Effector memory CD4-positive, alpha-beta T cell (primary cell): ENCODE measurements around the gene SCARF2.
"Not testable (repeated sequence)": the region's sequence is repeated elsewhere in the genome, so short reads cannot be mapped to it uniquely, and the experiment has no call there.

Experiments used
- DNase-seq, 3 donors: peaks; one replicate each; pipeline ENCODE4 v3.0.0-alpha.2; 2020
- H3K27ac ChIP-seq: 2 replicates; pipeline ENCODE4 v1.7.0; 2013; ENCODE audit warnings: mild to moderate bottlenecking, low read length, moderate library complexity; ENCODE audit not compliant: insufficient read depth, poor library complexity, severe bottlenecking
- H3K27me3 ChIP-seq: replicated peaks from 2 replicates; pipeline ENCODE4 v1.7.0; 2013; ENCODE audit warnings: mild to moderate bottlenecking, low read length; ENCODE audit not compliant: insufficient read depth, control insufficient read depth, poor library complexity, severe bottlenecking
- H3K36me3 ChIP-seq: 2 replicates; pipeline ENCODE4 v1.7.0; 2013; ENCODE audit warnings: mild to moderate bottlenecking, low read length, moderate library complexity; ENCODE audit not compliant: control insufficient read depth, insufficient read depth
- H3K4me1 ChIP-seq: 2 replicates; pipeline ENCODE4 v1.7.0; 2013; ENCODE audit warnings: low read length, mild to moderate bottlenecking; ENCODE audit not compliant: control insufficient read depth, insufficient read depth, poor library complexity, severe bottlenecking
- H3K4me3 ChIP-seq: 2 replicates; pipeline ENCODE4 v1.7.0; 2013; ENCODE audit warnings: low read length, low read depth, mild to moderate bottlenecking; ENCODE audit not compliant: insufficient read depth, poor library complexity, severe bottlenecking
- H3K9me3 ChIP-seq: 2 replicates; pipeline ENCODE4 v1.7.0; 2013; ENCODE audit warnings: mild to moderate bottlenecking, low read length, moderate library complexity; ENCODE audit not compliant: control insufficient read depth

Gene SCARF2

DNA sequence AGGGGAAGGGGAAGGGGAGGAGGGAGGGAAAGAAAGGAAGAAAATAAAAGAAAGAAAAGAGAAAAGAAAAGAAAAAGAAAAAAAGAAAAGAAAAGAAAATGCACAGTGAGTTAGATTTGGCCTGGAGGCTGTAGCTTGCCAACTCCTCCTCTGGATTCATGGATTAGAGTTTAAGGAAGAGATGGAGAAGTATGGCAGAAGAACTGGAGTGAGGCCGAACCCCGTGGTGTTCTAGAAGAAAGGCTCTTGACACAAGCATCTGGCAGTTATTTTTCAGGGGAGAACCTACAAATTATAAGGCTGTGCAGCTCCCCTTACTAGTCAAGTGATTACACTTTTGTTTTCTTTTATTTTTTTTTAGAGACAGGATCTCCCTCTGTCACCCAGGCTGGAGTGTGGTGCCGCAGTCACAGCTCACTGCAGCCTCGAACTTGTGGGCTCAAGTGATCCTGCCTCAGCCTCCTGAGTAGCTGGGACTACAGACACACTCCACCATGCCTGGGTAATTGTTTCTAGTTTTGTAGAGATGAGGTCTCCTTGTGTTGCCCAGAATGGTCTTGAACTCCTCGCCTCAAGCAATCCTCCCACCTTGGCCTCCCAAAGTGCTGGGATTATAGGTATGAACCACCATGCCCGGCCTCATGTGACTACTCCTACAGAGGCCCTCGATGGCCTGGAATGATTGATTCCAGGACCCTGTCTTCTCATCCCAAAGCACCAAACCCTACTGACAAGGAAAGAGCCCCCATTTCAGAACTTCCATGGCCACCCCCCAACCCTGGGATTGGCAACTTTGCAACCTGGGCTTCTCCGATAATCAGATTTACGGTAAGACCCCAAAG lies 24.2 kb downstream of the SCARF2 start:
- H3K36me3 ChIP-seq, result no peaks in the 10 kb centered on the region

DNA sequence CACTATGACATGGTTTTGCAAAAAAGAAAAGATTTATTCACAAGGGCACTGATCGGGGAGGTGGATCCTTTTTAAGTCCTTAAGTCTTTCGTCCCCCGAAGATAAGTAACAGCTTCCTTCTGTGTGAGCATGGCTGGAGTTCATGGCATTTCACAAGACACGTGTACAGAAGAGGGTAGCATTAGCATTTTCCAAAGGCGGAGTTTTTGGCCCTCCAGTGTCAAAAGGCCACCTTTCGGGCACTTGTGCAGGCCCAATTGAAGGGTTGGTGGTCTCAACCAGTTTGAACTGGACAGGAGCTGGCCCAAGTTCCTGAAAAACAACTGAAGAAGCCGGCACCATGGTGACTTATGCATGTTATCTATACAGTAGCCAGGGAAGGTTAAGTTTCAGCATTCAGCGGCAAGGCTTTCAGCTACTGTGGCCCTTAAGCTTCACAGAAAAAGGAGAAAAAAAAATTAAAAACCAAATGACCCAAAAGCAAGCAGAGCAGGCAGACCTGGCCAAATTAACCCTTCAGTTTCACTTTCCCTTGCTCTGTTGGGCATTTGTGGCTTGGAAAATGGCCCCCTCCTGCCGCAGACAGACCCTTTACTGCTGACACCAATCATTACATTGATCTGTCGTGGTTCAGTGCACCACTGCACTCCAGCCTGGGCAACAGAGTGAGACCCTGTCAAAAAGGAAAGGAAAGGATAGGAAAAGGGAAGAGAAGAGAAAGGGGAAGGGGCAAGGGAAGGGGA lies 25.0 kb downstream of the SCARF2 start:
- Histone ChIP-seq H3K4me3 (no peak overlapping the region), H3K27me3 (no peaks in the 10 kb centered on the region), H3K36me3 (no peaks in the 10 kb centered on the region), H3K9me3 (no peaks in the 10 kb centered on the region), H3K27ac (no peak overlapping the region), H3K4me1 (no peaks in the 10 kb centered on the region)
- no peak for DNase-seq

More for the DNA sequence above, 24.2 kb downstream of the SCARF2 start:
- Histone ChIP-seq H3K27me3 (no peaks in the 10 kb centered on the region), H3K4me1 (peaks cover 3% of the 10 kb centered on the region), H3K27ac (no peak overlapping the region), H3K9me3 (no peaks in the 10 kb centered on the region), H3K4me3 (no peak overlapping the region)
- no peak for DNase-seq

DNA sequence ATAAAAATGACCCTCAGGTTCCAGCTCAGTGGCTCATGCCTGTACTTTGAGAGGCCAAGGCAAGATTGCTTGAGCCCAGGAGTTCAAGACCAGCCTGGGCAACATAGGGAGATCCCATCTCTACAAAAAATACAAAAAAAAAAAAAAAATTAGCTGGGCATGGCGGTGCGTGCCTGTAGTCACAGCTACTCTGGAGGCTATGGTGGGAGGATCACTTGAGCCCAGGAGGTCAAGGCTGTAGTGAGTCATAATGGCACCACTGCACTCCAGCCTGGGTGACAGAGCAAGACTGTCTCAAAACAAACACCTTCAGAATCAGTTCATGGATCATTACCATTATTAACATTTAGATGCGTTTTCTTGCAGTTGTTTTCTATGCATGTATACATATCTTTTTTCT lies 28.2 kb downstream of the SCARF2 start:
- H3K4me1 ChIP-seq, H3K4me3 ChIP-seq, H3K9me3 ChIP-seq, DNase-seq, H3K27me3 ChIP-seq, H3K27ac ChIP-seq: not testable (repeated sequence)
- peaks cover 21% of the 10 kb centered on the region for H3K36me3 ChIP-seq

DNA sequence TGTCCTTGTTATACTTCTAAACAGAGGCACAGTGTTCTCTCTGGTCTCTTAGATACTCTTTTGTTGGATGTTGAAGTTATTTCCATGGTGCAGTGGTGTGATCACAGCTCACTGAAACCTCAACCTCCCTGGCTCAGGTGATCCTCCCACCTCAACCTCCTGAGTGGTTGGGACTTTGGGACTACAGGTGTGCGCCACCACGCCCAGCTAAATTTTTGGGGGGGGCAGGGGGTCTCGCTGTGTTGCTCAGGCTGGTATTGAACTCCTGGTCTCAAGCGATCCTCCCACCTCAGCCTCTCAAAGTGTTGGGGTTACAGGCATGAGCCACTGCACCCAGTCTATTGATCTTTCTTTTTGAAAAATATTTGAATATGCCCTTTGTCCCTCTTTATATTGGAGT lies 28.7 kb downstream of the SCARF2 start:
- Histone ChIP-seq H3K4me3 (no peak overlapping the region), H3K36me3 (peaks cover 21% of the 10 kb centered on the region), H3K4me1 (no peaks in the 10 kb centered on the region), H3K9me3 (no peaks in the 10 kb centered on the region), H3K27me3 (no peaks in the 10 kb centered on the region), H3K27ac (no peak overlapping the region)
- no peak for DNase-seq

DNA sequence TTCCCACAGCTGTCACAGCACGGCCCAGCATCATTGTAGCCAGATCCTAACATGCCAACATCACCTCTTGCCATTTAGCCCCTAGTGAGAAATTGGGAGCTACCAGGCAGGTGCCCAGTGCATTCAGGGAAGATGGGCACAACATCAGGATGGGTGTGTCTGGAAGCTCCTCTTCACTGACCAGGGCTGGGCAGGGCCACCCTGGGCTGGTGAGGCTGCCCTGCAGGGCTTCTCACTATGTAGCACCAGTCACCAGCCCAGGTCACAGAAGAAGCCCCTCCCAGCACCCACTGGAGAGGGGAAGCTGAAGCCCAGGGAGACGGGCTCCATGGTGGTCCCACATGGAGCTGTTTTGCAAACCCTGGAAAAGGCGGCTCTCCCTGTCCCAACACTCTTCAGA lies 29.8 kb downstream of the SCARF2 start:
- no peaks in the 10 kb centered on the region for H3K4me1 ChIP-seq
- H3K4me3 ChIP-seq, result no peak overlapping the region
- DNase-seq, result no peak
- H3K9me3 ChIP-seq, result no peaks in the 10 kb centered on the region
- no peak overlapping the region for H3K27ac ChIP-seq
- peaks cover 21% of the 10 kb centered on the region for H3K36me3 ChIP-seq
- no peaks in the 10 kb centered on the region for H3K27me3 ChIP-seq

DNA sequence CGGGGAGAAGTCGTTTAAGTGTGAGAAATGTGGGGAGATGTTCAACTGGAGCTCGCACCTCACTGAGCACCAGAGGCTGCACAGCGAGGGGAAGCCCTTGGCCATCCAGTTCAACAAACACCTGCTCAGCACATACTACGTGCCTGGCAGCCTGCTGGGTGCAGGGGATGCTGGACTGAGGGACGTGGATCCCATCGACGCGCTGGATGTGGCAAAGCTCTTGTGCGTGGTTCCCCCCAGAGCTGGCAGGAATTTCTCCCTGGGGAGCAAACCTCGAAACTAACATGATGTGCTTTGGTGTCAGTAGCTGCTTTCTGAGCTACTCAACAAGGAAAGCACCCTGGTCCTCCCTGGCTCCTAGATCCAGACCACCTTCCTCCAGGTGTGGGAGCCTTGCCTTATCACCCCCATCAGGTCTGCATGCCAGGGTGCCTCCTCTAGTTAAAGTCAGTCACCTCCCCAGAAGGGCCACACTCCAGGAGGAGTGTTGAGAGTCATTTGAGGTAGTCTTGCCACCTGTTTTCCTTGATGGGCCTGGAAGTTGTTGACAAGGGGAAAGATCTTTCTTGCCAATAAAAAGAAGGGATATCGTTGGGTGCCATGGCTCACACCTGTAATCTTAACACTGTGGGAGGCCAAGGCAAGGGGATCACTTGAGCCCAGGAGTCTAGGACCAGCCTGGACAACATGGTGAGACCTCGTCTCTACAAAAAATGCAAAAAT lies 30.8 kb downstream of the SCARF2 start:
- Histone ChIP-seq H3K27me3 (no peaks in the 10 kb centered on the region), H3K4me1 (no peaks in the 10 kb centered on the region), H3K9me3 (no peaks in the 10 kb centered on the region), H3K36me3 (peaks cover 21% of the 10 kb centered on the region), H3K4me3 (no peak overlapping the region), H3K27ac (no peak overlapping the region)
- DNase-seq, result no peak

DNA sequence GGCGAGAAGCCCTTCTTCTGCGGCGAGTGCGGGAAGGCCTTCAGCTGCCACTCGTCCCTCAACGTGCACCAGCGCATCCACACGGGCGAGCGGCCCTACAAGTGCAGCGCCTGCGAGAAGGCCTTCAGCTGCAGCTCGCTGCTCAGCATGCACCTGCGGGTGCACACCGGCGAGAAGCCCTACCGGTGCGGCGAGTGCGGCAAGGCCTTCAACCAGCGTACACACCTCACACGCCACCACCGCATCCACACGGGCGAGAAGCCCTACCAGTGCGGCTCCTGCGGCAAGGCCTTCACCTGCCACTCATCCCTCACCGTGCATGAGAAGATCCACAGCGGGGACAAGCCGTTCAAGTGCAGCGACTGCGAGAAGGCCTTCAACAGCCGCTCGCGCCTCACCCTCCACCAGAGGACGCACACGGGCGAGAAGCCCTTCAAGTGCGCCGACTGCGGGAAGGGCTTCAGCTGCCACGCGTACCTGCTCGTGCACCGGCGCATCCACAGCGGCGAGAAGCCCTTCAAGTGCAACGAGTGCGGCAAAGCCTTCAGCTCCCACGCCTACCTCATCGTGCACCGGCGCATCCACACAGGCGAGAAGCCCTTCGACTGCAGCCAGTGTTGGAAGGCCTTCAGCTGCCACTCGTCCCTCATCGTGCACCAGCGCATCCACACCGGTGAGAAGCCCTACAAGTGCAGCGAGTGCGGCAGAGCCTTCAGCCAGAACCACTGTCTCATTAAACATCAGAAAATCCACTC lies 31.5 kb downstream of the SCARF2 start:
- Histone ChIP-seq H3K36me3 (peaks cover 23% of the 10 kb centered on the region), H3K4me3 (no peak overlapping the region), H3K27me3 (no peaks in the 10 kb centered on the region), H3K27ac (no peak overlapping the region), H3K4me1 (no peaks in the 10 kb centered on the region), H3K9me3 (no peaks in the 10 kb centered on the region)
- no peak for DNase-seq

DNA sequence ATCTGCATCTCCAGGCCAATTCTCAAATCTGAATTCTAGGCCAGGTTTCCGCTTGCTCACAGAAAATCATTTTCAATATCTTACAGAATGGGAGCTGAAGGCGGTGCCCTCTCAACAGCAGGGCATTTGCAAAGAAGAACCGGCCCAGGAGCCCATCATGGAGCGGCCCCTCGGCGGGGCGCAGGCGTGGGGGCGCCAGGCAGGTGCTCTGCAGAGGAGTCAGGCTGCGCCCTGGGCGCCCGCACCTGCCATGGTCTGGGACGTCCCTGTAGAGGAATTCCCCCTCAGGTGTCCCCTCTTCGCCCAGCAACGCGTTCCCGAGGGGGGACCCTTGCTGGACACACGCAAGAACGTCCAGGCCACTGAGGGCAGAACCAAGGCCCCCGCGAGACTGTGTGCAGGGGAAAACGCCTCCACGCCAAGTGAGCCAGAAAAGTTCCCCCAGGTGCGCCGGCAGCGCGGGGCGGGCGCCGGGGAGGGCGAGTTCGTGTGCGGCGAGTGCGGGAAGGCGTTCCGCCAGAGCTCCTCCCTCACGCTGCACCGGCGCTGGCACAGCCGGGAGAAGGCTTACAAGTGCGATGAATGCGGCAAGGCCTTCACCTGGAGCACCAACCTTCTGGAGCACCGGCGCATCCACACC lies 32.2 kb downstream of the SCARF2 start:
- Histone ChIP-seq H3K36me3 (peaks cover 25% of the 10 kb centered on the region), H3K4me1 (no peaks in the 10 kb centered on the region), H3K27me3 (no peaks in the 10 kb centered on the region), H3K27ac (no peak overlapping the region), H3K4me3 (no peak overlapping the region), H3K9me3 (no peaks in the 10 kb centered on the region)
- DNase-seq, result no peak

DNA sequence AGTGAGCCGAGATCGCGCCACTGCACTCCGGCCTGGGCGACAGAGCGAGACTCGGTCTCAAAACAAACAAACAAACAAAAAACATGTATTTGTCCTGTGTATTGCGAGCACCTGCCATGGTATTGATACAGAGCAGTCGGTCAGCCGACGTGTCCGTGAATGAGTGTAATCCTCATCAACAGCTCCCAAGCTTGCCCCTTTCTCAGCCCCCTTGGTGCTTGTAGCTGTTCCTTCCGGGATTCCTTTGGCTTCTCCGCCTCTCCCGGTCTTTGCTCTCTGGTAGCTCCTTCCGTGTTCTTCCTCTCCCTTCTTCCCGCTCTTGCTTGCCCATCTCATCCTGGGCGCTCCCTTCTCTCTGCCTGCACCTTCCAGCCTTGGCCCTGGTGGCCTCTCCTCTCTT lies 32.7 kb downstream of the SCARF2 start:
- Histone ChIP-seq H3K4me3 (no peak overlapping the region), H3K27me3 (no peaks in the 10 kb centered on the region), H3K36me3 (peaks cover 25% of the 10 kb centered on the region), H3K4me1 (no peaks in the 10 kb centered on the region), H3K9me3 (no peaks in the 10 kb centered on the region), H3K27ac (no peak overlapping the region)
- no peak for DNase-seq
